H1 (cell line): ENCODE results near the gene STAG1. TPM values are rescaled to one million over a fixed set of nuclear protein-coding genes. Genes with fewer than 3 reads are reported as not detected.

ENCODE experiments used
- CTCF ChIA-PET: fragments of 300-600 bp; sonication (Branson Sonifier 250); formaldehyde crosslinking; loops from one replicate; lab custom pipeline; 2021; ENCODE audit not compliant: partially characterized antibody; lab: Charles Lee
- POLR2A ChIA-PET: fragments of 300-600 bp; sonication (Branson Sonifier 250); formaldehyde crosslinking; loops from one replicate; lab custom pipeline; 2021; ENCODE audit warnings: inconsistent platforms; ENCODE audit not compliant: partially characterized antibody; lab: Charles Lee
- DNase-seq, 2 experiments: peaks; one replicate each; pipeline versions ENCODE4 v3.0.0 to v3.0.0-alpha.2; 2010 to 2022; ENCODE audit warnings: low spot score in 2 of 2, low read depth in 1 of 2, mixed read lengths in 1 of 2
- FAIRE-seq: peaks from 2 replicates; lab custom pipeline; 2011; peaks lifted over from hg19 to GRCh38; lab: Jason Lieb, UNC
- H2AFZ ChIP-seq: 2 replicates; pipeline ENCODE4 v1.8.1; 2012; ENCODE audit warnings: low read length, inconsistent platforms
- H2AK5ac ChIP-seq: 2 replicates; pipeline ENCODE4 v1.6.1; 2013; ENCODE audit warnings: low read depth, low read length
- H2BK120ac ChIP-seq: replicated peaks from 2 replicates; pipeline ENCODE3; 2013; ENCODE audit warnings: low read depth, low read length, inconsistent platforms
- H2BK12ac ChIP-seq: 2 replicates; pipeline ENCODE4 v1.6.1; 2013; ENCODE audit warnings: low read depth, low read length
- H2BK15ac ChIP-seq: 2 replicates; pipeline ENCODE4 v1.6.1; 2013; ENCODE audit warnings: low read length
- H2BK20ac ChIP-seq: 2 replicates; pipeline ENCODE4 v1.6.1; 2013; ENCODE audit warnings: low read length
- H2BK5ac ChIP-seq: 2 replicates; pipeline ENCODE4 v1.6.1; 2013; ENCODE audit warnings: low read depth, low read length
- H3K14ac ChIP-seq: 2 replicates; pipeline ENCODE4 v1.6.1; 2013; ENCODE audit warnings: inconsistent platforms; ENCODE audit not compliant: insufficient read length
- H3K18ac ChIP-seq: 2 replicates; pipeline ENCODE4 v1.6.1; 2013; ENCODE audit warnings: low read length; ENCODE audit errors: extremely low read depth
- H3K23ac ChIP-seq: 2 replicates; pipeline ENCODE4 v1.6.1; 2013; ENCODE audit warnings: inconsistent platforms; ENCODE audit not compliant: insufficient read length
- H3K23me2 ChIP-seq: 2 replicates; pipeline ENCODE4 v1.6.1; 2013; ENCODE audit warnings: low read depth, low read length
- H3K27ac ChIP-seq: 2 replicates; pipeline ENCODE4 v1.6.1; 2011; ENCODE audit warnings: low read depth, low read length, inconsistent platforms
- H3K27me3 ChIP-seq, 4 experiments: replicated peaks in 1 of 4; 1 replicate in 1 of 4; 2 replicates in 3 of 4; pipeline versions ENCODE4 v1.6.1 to v1.8.1; 2011 to 2013; ENCODE audit warnings: low read length in 3 of 4, mild to moderate bottlenecking in 3 of 4, inconsistent platforms in 2 of 4, mixed read lengths in 2 of 4, moderate library complexity in 1 of 4; ENCODE audit not compliant: control insufficient read depth in 3 of 4, insufficient read depth in 3 of 4; ENCODE audit errors: extremely low read depth in 1 of 4
- H3K36me3 ChIP-seq, 4 experiments: 2 replicates each; pipeline versions ENCODE4 v1.6.1 to v1.8.1; 2011 to 2013; ENCODE audit warnings: mild to moderate bottlenecking in 4 of 4, low read length in 3 of 4, moderate library complexity in 2 of 4, control low read depth in 1 of 4, inconsistent platforms in 1 of 4; ENCODE audit not compliant: insufficient read depth in 4 of 4, control insufficient read depth in 2 of 4
- H3K4ac ChIP-seq: replicated peaks from 2 replicates; pipeline ENCODE3; 2013; ENCODE audit warnings: low read length, low read depth, mixed read lengths, inconsistent platforms; ENCODE audit not compliant: insufficient read length
- H3K4me1 ChIP-seq, 4 experiments: replicated peaks in 1 of 4; 1 replicate in 1 of 4; 2 replicates in 3 of 4; pipeline versions ENCODE4 v1.6.1 to v1.8.1; 2011 to 2013; ENCODE audit warnings: low read length in 3 of 4, inconsistent platforms in 2 of 4, mixed read lengths in 1 of 4; ENCODE audit not compliant: insufficient read depth in 4 of 4, control insufficient read depth in 3 of 4
- H3K4me2 ChIP-seq, 2 experiments: 2 replicates each; pipeline versions ENCODE4 v1.6.1 to v1.8.1; 2011 to 2013; ENCODE audit warnings: low read depth in 2 of 2, low read length in 2 of 2, control low read depth in 1 of 2, inconsistent platforms in 1 of 2, mild to moderate bottlenecking in 1 of 2; ENCODE audit not compliant: insufficient read depth in 1 of 2
- H3K4me3 ChIP-seq, 4 experiments: fragments of 200-600, 300-600 bp in 1 of 4; sonication (generic), shearing (Covaris generic), sonication (Bioruptor Twin) in 1 of 4; 2 replicates each; pipeline versions ENCODE4 v1.5.1 to v1.8.1; 2011 to 2016; ENCODE audit warnings: low read length in 4 of 4, low read depth in 3 of 4, control low read depth in 2 of 4, inconsistent platforms in 2 of 4, mild to moderate bottlenecking in 2 of 4, mixed read lengths in 1 of 4, moderate library complexity in 1 of 4; ENCODE audit not compliant: insufficient read depth in 2 of 4; ENCODE audit errors: extremely low read depth in 1 of 4
- H3K56ac ChIP-seq: replicated peaks from 2 replicates; pipeline ENCODE3; 2013; ENCODE audit warnings: low read depth, mild to moderate bottlenecking, mixed read lengths, low read length, inconsistent platforms; ENCODE audit not compliant: insufficient read length
- H3K79me1 ChIP-seq: 2 replicates; pipeline ENCODE4 v1.6.1; 2013; ENCODE audit warnings: low read depth, low read length, control low read depth
- H3K79me2 ChIP-seq, 2 experiments: 2 replicates each; pipeline versions ENCODE4 v1.6.1 to v1.8.1; 2012 to 2013; ENCODE audit warnings: low read length in 2 of 2, mild to moderate bottlenecking in 2 of 2, inconsistent platforms in 1 of 2; ENCODE audit not compliant: insufficient read depth in 2 of 2, control insufficient read depth in 1 of 2
- H3K9ac ChIP-seq, 4 experiments: replicated peaks in 1 of 4; 1 replicate in 1 of 4; 2 replicates in 3 of 4; pipeline versions ENCODE4 v1.6.1 to v1.8.1; 2011 to 2013; ENCODE audit warnings: low read depth in 3 of 4, low read length in 3 of 4, control low read depth in 2 of 4, mild to moderate bottlenecking in 2 of 4, moderate library complexity in 2 of 4, inconsistent platforms in 1 of 4; ENCODE audit errors: extremely low read depth in 1 of 4
- H3K9me3 ChIP-seq, 2 experiments: 2 replicates each; pipeline versions ENCODE4 v1.6.1 to v1.8.1; 2012 to 2013; ENCODE audit warnings: mild to moderate bottlenecking in 2 of 2, moderate library complexity in 2 of 2, control low read depth in 1 of 2, inconsistent platforms in 1 of 2, low read depth in 1 of 2, low read length in 1 of 2, mixed read lengths in 1 of 2; ENCODE audit not compliant: insufficient read depth in 2 of 2
- H4K20me1 ChIP-seq, 2 experiments: replicated peaks in 1 of 2; 2 replicates each; pipeline versions ENCODE3 to v1.8.1; 2011 to 2013; ENCODE audit warnings: inconsistent platforms in 2 of 2, low read length in 2 of 2, mild to moderate bottlenecking in 1 of 2; ENCODE audit not compliant: insufficient read depth in 2 of 2, control insufficient read depth in 1 of 2
- H4K5ac ChIP-seq: 2 replicates; pipeline ENCODE4 v1.6.1; 2013; ENCODE audit warnings: low read length, low read depth, mixed read lengths, inconsistent platforms; ENCODE audit not compliant: insufficient read length
- H4K8ac ChIP-seq: 2 replicates; pipeline ENCODE4 v1.8.0; 2013; ENCODE audit warnings: mild to moderate bottlenecking, moderate library complexity, low read length, inconsistent platforms; ENCODE audit not compliant: insufficient read depth; ENCODE audit errors: extremely low read depth
- H4K91ac ChIP-seq: replicated peaks from 2 replicates; pipeline ENCODE3; 2013; ENCODE audit warnings: low read length, mixed read lengths, inconsistent platforms; ENCODE audit not compliant: insufficient read length
- ASH2L ChIP-seq: fragments of 200-600, 300-600 bp; sonication (generic); IDR thresholded peaks from one replicate; pipeline ENCODE4 v1.7.1; 2017; ENCODE audit warnings: low read length
- CTCF ChIP-seq, 3 experiments: IDR thresholded peaks; 1 replicate in 2 of 3; 2 replicates in 1 of 3; pipeline versions ENCODE4 v1.5.1 to v1.6.1; 2011; ENCODE audit warnings: low read length in 3 of 3, mild to moderate bottlenecking in 3 of 3, inconsistent platforms in 2 of 3, low read depth in 1 of 3, moderate library complexity in 1 of 3; ENCODE audit not compliant: insufficient read depth in 1 of 3; ENCODE audit errors: control extremely low read depth in 1 of 3
- GTF2F1 ChIP-seq: IDR thresholded peaks from 2 replicates; pipeline ENCODE4 v1.6.1; 2012; ENCODE audit warnings: low read depth, low read length, improper control_type of control experiment, borderline replicate concordance
- MAFK ChIP-seq: IDR thresholded peaks from 2 replicates; pipeline ENCODE4 v1.6.1; 2012; ENCODE audit warnings: low read depth, mild to moderate bottlenecking, improper control_type of control experiment, low read length
- PHF8 ChIP-seq: fragments of 200-600 bp; sonication (generic); conservative IDR thresholded peaks from 2 replicates; pipeline ENCODE4 v1.7.1; 2012; ENCODE audit warnings: low read depth, mild to moderate bottlenecking, inconsistent platforms, low read length, moderate library complexity
- RAD21 ChIP-seq, 2 experiments: IDR thresholded peaks in 1 of 2; conservative IDR thresholded peaks in 1 of 2; 2 replicates each; pipeline ENCODE4 v1.6.1; 2011; ENCODE audit warnings: low read depth in 2 of 2, low read length in 2 of 2, improper control_type of control experiment in 1 of 2, inconsistent platforms in 1 of 2, mild to moderate bottlenecking in 1 of 2, moderate library complexity in 1 of 2
- RXRA ChIP-seq: IDR thresholded peaks from 2 replicates; pipeline ENCODE4 v1.6.1; 2011; ENCODE audit warnings: low read depth, mild to moderate bottlenecking, low read length, moderate library complexity; ENCODE audit not compliant: insufficient read depth
- SIN3A ChIP-seq, 2 experiments: IDR thresholded peaks in 1 of 2; conservative IDR thresholded peaks in 1 of 2; 2 replicates each; pipeline ENCODE4 v1.6.1; 2011 to 2012; ENCODE audit warnings: low read length in 2 of 2, improper control_type of control experiment in 1 of 2, low read depth in 1 of 2, mild to moderate bottlenecking in 1 of 2
- SIX5 ChIP-seq: IDR thresholded peaks from 2 replicates; pipeline ENCODE4 v1.6.1; 2011; ENCODE audit warnings: mild to moderate bottlenecking, low read depth, low read length
- SP2 ChIP-seq: IDR thresholded peaks from 2 replicates; pipeline ENCODE4 v1.6.1; 2012; ENCODE audit warnings: mild to moderate bottlenecking, low read length, inconsistent platforms
- WGBS, 2 experiments: shearing (Covaris generic) in 1 of 2; methylation state at CpG; one replicate each; pipeline versions ENCODE4 v1.1.6 to v1.1.7; 2013 to 2015; ENCODE audit warnings: low lambda C conversion rate in 2 of 2, mixed read lengths in 2 of 2, inconsistent platforms in 1 of 2, low coverage in 1 of 2, missing lambda C conversion rate in 1 of 2; ENCODE audit not compliant: insufficient replicate concordance in 2 of 2, insufficient coverage in 1 of 2, insufficient read length in 1 of 2; ENCODE audit errors: extremely low coverage in 1 of 2, missing lambda C conversion rate in 1 of 2; 5-methylcytosine and 5-hydroxymethylcytosine counted together
- polyA plus RNA-seq, 7 experiments: library from polyadenylated mRNA; depleted of rRNA in 3 of 7; stranded (reverse) in 5 of 7; unstranded in 2 of 7; fragments of >200 nt in 5 of 7; fragments of 200-250 nt in 2 of 7; gene quantifications; 1 replicate in 5 of 7; 2 replicates in 1 of 7; 4 replicates in 1 of 7; pipeline versions ENCODE4 v1.2.1 to v1.2.3, GENCODE V29; 2011 to 2013; ENCODE audit warnings: missing spikeins in 2 of 7, mixed read lengths in 2 of 7
- total RNA-seq: library from RNA; stranded (reverse); fragmentation: NEBNext Ultra II Directional; extraction: Animal tissue kit (Norgen Biotek cat#: 25700); gene quantifications from 2 replicates; pipeline ENCODE4 v1.2.1, GENCODE V29; 2021
- TF ChIP-seq, protein P1 (sequence below): IDR thresholded peaks from 2 replicates; pipeline ENCODE4 v1.6.1; 2011; ENCODE audit warnings: low read depth, mild to moderate bottlenecking, low read length; ENCODE audit not compliant: insufficient read depth

STAG1 gene
- total and polyA plus RNA-seq, 2 of the 8 experiments (the other 6 are each of a cell fraction or from before 2014, with no cell fraction given): 4.6 to 23.4 TPM

GRCh38 chr3:136543385-136543784, 208.8 kb downstream of the STAG1 start:
- Histone ChIP-seq H3K23me2 (no peaks in the 10 kb centered on the region), H4K91ac (no peak overlapping the region), H3K79me2 (no peaks in the 10 kb centered on the region), H3K27ac (no peak overlapping the region), H3K14ac (no peak overlapping the region), H4K8ac (no peak overlapping the region), H3K9ac (no peak overlapping the region), H2AK5ac (no peak overlapping the region), H3K4me3 (no peak overlapping the region), H2BK15ac (no peak overlapping the region), H4K20me1 (no peaks in the 10 kb centered on the region), H2BK120ac (no peak overlapping the region), H3K79me1 (no peaks in the 10 kb centered on the region), H3K4ac (no peak overlapping the region), H3K9me3 (no peaks in the 10 kb centered on the region), H3K4me2 (no peak overlapping the region), H3K27me3 (no peaks in the 10 kb centered on the region), H3K23ac (no peak overlapping the region), H4K5ac (no peak overlapping the region), H3K36me3 (no peaks in the 10 kb centered on the region), H3K56ac (no peak overlapping the region), H2BK5ac (no peak overlapping the region), H2AFZ (no peak overlapping the region), H2BK20ac (no peak overlapping the region), H3K4me1 (no peaks in the 10 kb centered on the region), H3K18ac (no peak overlapping the region), H2BK12ac (no peak overlapping the region)
- CTCF ChIA-PET: no interaction called here
- DNase-seq (no peak), FAIRE-seq (no peak)
- POLR2A ChIA-PET: interaction anchor here (5.2 kb wide), 1 partner anchor 209 kb away, joined by 24 read pairs; the partner anchor contains the start of gene STAG1
- 85% methylated on average over 4 of the region's 4 CpGs; no CpG with 5 or more reads in 1 of the 2 experiments for WGBS, 2 experiments
- TF ChIP-seq SP2: no peak
- no peak for TF ChIP-seq PHF8
- TF ChIP-seq MAFK: no peak
- no peak for TF ChIP-seq RAD21 (IDR thresholded peaks at IDR 0.05 in 1 of 2, conservative IDR thresholded peaks at IDR 0.05 in 1 of 2; ENCODE audit: low read depth in 2 of 2, low read length in 2 of 2)
- no peak for TF ChIP-seq GTF2F1
- no peak for TF ChIP-seq SIX5
- no peak for TF ChIP-seq CTCF (IDR thresholded peaks at IDR 0.05; ENCODE audit: control extremely low read depth in 1 of 3, insufficient read depth in 1 of 3, low read depth in 1 of 3, low read length in 3 of 3)
- TF ChIP-seq, protein P1, sequence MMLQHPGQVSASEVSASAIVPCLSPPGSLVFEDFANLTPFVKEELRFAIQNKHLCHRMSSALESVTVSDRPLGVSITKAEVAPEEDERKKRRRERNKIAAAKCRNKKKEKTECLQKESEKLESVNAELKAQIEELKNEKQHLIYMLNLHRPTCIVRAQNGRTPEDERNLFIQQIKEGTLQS: no peak
- TF ChIP-seq SIN3A (conservative IDR thresholded peaks at IDR 0.05 in 1 of 2, IDR thresholded peaks at IDR 0.05 in 1 of 2; ENCODE audit: low read depth in 1 of 2, low read length in 2 of 2): no peak
- no peak for TF ChIP-seq ASH2L
- no peak for TF ChIP-seq RXRA
